GM18498 (cell line): ENCODE results near the gene XPNPEP1.

Experiments
- ATAC-seq: cut with Tn5 transposase; IDR thresholded peaks from one replicate; pipeline ENCODE4 v1.9.1; 2021; ENCODE audit warnings: mild to moderate bottlenecking, moderate library complexity; ENCODE audit not compliant: unreplicated experiment

Gene XPNPEP1

GRCh38 chr10:109895095-109895818 lies 28.1 kb downstream of the XPNPEP1 start:
- no peak for ATAC-seq

DNA sequence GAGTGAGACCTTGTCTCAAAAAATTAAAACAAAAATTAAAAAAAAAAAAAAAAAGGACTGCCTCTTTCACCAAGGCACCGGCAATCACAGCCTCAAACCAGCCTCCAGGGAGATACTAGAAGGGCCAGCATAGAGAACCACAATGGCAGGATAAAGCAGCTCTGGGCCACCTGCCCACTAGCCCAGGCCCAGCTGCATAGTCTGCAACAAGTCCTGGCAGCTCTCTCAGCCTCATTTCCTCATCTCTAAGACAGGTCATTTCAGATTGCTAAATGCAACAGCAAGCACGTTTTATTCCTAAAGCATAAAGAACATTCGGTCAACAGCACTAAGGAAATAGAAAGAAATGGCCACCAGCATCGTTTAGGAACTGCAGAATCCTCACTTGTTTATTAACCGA lies 28.8 kb downstream of the XPNPEP1 start:
- no peak for ATAC-seq

DNA sequence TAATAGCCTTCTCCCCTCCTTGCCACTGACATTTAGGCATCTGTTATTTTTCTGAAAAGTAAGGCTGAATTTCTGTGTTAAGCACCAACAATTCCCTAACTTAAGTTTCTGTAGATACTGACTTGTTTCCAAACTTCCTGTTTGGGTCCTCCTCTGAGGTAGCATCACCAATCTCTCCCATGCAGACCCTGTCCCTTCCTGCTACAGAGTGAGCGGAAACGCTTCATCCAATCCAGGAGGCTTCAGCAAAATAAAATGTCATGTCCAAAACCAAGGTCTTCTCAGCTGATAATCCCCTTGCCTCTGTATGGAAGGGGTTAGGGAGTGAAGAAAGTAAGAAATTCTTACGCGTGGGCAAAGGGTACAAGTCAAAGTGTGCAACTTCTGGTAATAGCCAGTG lies 29.9 kb downstream of the XPNPEP1 start:
- ATAC-seq = no peak

GRCh38 chr10:109892931-109893330 lies 30.4 kb downstream of the XPNPEP1 start:
- ATAC-seq = no peak

DNA sequence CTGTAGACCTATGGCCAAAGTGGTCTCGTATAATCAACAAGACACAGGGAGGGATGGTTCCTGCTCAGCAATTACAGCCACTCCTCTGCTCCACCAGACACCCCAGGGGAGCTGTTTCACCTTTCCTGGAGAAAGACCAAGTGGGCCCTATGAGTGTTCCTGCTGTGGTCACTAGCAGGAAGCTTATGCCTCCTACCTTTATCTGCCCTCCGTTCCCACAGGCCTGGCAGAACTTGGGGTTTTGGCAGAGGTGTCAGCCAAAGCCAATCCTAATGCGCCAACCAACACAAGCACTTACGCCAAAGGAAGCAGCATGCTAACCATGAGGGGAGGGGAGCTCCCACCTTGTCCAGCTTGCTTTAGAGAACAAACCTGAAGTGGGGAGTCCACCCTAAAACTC lies 31.2 kb downstream of the XPNPEP1 start:
- ATAC-seq = no peak

GRCh38 chr10:109891105-109891504 lies 32.2 kb downstream of the XPNPEP1 start:
- ATAC-seq = no peak

GRCh38 chr10:109889867-109890266 lies 33.4 kb downstream of the XPNPEP1 start:
- no peak for ATAC-seq

- ATAC-seq = no peak
Observed at GRCh38 chr10:109887776-109888175, 35.5 kb downstream of the XPNPEP1 start.

DNA sequence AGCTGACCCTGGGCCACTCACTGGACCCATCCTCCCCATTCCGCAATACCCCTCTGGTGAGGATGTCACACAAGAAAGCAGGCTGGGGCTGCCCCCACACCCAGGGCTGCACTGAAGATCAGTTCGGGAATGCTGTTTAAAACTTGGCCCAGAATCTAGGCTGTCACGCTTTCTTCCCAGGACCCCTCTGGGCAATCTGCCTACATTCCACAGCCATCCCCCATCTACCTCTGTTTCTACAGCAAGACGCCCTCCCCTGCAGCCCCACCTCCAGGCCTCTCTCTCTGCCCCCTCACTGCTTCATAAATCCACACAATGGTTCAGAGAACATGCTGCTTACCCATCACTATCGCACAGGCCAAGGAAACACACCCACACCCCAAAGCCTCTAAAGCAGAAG lies 36.1 kb downstream of the XPNPEP1 start:
- ATAC-seq = no peak

- no peak for ATAC-seq
Observed at GRCh38 chr10:109886781-109887140, 36.5 kb downstream of the XPNPEP1 start.

DNA sequence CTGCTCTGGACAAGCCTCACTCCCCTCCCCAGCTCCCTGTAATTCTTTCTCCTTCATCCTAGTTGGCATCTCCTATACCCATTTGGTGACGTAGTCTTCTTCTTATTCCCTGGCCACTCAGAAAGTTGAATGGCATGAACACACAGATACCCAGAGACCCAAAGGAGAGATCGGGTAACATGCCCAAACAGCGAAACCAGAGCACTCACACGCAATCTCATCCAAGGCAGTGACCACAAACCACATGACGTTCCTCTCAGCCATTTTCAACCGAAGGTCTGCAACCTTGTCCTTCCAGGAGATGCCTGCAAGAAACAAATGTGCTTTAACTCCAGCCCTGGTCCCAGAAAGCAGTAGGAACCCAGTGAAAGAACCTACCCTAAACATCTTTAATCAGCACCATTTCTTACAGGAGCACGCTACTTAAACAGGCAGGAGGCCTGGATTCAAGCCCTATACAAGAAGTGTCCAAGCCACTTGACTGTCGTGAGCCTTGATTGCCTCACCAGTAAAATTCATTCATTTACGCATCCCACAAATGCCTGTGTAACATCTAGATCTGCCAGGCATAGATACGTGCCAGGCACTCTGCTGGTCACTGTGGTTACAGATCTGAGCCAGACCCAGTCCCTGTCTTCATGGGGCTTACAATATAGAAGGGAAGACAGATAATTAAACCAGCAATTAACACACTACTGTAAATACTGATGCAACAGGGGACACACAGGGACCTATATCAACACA lies 37.1 kb downstream of the XPNPEP1 start:
- ATAC-seq = no peak

DNA sequence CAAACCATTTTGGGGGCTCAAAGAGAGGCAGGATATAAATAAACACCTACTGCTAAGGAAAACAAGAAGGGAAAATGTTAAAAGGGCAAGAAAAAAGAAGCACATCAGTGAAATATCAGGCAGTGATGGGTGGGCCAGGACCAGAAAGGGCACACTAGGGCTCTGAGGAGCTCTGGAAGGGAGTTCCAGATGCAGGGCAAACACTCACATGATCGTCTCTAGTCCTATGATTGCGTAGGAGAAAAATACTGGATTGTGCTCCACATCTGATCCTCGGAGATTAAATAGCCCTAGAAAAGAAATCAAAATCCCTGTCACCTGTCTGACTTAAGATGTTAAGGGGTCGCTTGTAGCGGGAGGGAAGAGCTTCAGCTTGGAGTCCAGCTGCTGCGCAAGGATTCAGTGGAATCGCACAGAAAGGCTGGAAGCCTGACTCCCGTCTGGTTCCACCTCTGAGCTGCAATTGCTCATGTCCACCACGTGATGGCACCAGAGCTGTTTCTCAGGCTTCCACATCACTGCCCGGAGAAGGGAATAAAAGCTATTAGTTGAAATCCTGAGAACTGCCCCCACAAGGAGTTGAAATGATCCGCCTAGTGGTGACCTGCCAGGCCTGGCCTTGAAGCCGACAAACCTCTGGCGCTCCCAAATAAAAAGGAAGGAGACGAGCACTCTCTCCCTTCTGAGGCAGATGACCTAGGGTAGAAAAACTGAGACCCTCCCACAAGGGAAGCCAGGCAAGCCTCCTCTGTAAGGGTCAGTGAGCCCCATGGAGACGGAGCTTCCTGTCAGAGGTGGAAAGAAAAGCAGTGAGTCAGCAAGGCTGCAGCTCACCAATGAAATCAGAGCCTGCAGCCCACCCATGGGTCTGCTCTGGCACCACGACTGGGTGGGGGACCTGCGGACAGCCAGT lies 39.2 kb downstream of the XPNPEP1 start:
- peak; percentile 74 for ATAC-seq

DNA sequence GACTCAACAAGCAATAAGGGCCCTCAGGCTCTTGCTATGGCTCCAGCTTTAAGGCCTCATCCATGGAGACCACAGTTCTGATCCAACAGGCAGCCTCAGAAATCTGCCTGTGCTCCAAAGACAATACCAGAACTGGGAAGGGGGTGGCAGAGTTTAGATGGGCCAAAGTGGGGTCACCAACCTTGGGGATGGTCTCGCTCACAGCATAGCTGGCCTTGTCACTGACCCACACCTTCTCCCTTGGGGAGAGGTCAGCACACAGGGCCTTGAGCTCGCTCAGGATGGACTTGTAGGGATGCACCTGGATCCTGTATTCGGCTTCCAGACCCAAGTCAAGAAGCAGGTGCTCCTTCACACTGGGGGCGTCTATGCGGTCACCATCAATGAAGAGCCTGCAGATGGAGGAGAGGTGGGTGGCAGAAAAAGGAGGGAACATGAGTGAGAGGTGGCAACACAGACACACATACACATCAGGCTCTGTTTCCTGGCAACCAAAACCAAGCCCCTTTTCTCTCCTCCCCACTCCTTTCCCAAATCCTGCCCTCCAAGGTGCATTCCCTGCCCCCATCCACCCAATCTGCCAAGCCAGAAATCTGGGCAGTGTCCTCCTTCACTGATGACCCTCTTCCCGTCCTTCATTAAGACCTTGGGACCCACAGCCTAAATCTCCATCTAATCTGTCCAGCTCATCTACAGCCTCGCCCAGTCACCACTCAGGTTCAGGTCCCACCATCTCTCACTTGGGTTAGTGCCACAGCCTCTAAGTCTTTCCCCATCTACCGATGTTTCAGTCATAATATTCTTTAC lies 40.9 kb downstream of the XPNPEP1 start:
- no peak for ATAC-seq

GRCh38 chr10:109881769-109882057 lies 41.6 kb downstream of the XPNPEP1 start:
- no peak for ATAC-seq

GRCh38 chr10:109880886-109881768 lies 42.2 kb downstream of the XPNPEP1 start:
- peak; percentile 67 for ATAC-seq

GRCh38 chr10:109877546-109877945 lies 45.8 kb downstream of the XPNPEP1 start:
- no peak for ATAC-seq

GRCh38 chr10:109875828-109876821 lies 47.2 kb downstream of the XPNPEP1 start:
- ATAC-seq = no peak

- no peak for ATAC-seq
Observed at GRCh38 chr10:109875151-109875568, 48.2 kb downstream of the XPNPEP1 start.

DNA sequence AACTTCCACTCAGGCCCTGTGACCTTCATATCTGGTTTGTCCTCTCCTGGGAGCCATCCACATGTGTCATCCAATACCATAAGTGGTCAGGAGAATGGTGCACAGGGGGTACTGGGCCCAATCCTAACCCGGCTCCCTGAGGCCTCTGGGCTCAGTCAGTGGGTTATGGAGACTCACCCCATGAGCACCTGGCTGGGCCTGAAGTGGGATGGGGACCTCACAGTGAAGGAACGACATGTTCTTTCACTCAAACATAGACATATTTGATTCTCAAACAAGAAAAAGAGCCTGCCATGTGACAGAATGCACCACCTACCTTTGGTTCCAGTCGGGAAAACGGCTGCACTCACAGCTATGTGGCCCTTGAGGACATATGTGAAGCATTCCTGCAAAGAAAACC lies 51.8 kb downstream of the XPNPEP1 start:
- ATAC-seq = no peak
